KMS-11 (cell line): ENCODE data around the gene XRRA1.
"Not testable (repeated sequence)": the region's sequence is repeated elsewhere in the genome, so short reads cannot be mapped to it uniquely, and the experiment has no call there.

Source experiments
- H2AFZ ChIP-seq: fragments of 200-600 bp; sonication (generic); 2 replicates; pipeline ENCODE4 v1.6.1; 2016; ENCODE audit warnings: antibody characterized with exemption, mixed run types, low read depth
- H3K27ac ChIP-seq: fragments of 200-600 bp; sonication (generic); 2 replicates; pipeline ENCODE4 v1.6.1; 2016; ENCODE audit warnings: mild to moderate bottlenecking, mixed run types
- H3K27me3 ChIP-seq: fragments of 200-600 bp; sonication (generic); 2 replicates; pipeline ENCODE4 v1.6.1; 2017; ENCODE audit warnings: mild to moderate bottlenecking, low read depth, mixed run types, moderate library complexity; ENCODE audit not compliant: insufficient read depth
- H3K36me3 ChIP-seq: fragments of 200-600 bp; sonication (generic); 2 replicates; pipeline ENCODE4 v1.6.1; 2017; ENCODE audit warnings: mild to moderate bottlenecking, mixed run types; ENCODE audit not compliant: insufficient read depth
- H3K4me1 ChIP-seq: fragments of 200-600 bp; sonication (generic); 2 replicates; pipeline ENCODE4 v1.6.1; 2016; ENCODE audit warnings: mild to moderate bottlenecking, low read depth, mixed run types; ENCODE audit not compliant: poor library complexity, severe bottlenecking
- H3K4me2 ChIP-seq: fragments of 200-600 bp; sonication (generic); 2 replicates; pipeline ENCODE4 v1.7.0; 2016; ENCODE audit warnings: mild to moderate bottlenecking, mixed run types
- H3K4me3 ChIP-seq: fragments of 200-600 bp; sonication (generic); IDR thresholded peaks from 2 replicates; pipeline ENCODE4 v1.6.1; 2017; ENCODE audit warnings: low read depth, low read length, mixed read lengths; ENCODE audit not compliant: insufficient read depth
- H3K79me2 ChIP-seq: fragments of 200-600 bp; sonication (generic); 2 replicates; pipeline ENCODE4 v1.6.1; 2016; ENCODE audit warnings: low read depth, mixed run types; ENCODE audit not compliant: insufficient read depth
- H3K9ac ChIP-seq: fragments of 200-600 bp; sonication (generic); 2 replicates; pipeline ENCODE4 v1.6.1; 2016; ENCODE audit warnings: mild to moderate bottlenecking, mixed run types
- H4K20me1 ChIP-seq: fragments of 200-600 bp; sonication (generic); 2 replicates; pipeline ENCODE4 v1.6.1; 2016; ENCODE audit warnings: mild to moderate bottlenecking, mixed run types; ENCODE audit not compliant: insufficient read depth
- TF ChIP-seq, protein P1 (sequence below): fragments of 200-600 bp; sonication (generic); conservative IDR thresholded peaks from 2 replicates; pipeline ENCODE4 v1.6.1; 2017; ENCODE audit warnings: low read depth, mild to moderate bottlenecking, antibody characterized with exemption, low read length, moderate library complexity, mixed read lengths

The XRRA1 gene, protein sequence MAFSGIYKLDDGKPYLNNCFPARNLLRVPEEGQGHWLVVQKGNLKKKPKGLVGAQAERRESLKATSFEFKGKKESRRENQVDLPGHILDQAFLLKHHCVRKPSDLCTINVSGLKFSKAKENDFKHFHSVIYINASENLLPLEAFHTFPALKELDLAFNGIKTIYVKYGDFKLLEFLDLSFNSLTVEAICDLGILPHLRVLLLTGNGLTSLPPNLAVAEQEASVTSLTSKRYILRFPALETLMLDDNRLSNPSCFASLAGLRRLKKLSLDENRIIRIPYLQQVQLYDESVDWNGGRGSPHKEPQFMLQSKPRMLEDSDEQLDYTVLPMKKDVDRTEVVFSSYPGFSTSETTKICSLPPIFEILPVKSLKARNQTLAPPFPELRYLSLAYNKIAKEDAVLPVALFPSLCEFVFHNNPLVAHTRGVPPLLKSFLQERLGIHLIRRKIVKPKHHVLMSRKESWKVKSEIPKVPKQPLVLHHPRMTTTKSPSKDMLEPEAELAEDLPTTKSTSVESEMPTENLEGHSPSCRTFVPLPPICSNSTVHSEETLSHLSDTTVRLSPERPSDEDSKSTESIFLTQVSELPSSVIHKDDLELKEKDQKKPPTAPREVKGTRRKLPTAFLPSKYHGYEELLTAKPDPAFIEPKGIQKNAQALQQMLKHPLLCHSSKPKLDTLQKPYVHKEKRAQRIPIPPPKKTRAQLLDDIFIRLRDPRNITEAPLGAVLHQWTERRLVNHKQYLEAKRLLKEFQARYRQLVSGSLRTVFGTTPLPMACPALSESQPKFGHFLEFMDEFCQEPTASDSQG

DNA sequence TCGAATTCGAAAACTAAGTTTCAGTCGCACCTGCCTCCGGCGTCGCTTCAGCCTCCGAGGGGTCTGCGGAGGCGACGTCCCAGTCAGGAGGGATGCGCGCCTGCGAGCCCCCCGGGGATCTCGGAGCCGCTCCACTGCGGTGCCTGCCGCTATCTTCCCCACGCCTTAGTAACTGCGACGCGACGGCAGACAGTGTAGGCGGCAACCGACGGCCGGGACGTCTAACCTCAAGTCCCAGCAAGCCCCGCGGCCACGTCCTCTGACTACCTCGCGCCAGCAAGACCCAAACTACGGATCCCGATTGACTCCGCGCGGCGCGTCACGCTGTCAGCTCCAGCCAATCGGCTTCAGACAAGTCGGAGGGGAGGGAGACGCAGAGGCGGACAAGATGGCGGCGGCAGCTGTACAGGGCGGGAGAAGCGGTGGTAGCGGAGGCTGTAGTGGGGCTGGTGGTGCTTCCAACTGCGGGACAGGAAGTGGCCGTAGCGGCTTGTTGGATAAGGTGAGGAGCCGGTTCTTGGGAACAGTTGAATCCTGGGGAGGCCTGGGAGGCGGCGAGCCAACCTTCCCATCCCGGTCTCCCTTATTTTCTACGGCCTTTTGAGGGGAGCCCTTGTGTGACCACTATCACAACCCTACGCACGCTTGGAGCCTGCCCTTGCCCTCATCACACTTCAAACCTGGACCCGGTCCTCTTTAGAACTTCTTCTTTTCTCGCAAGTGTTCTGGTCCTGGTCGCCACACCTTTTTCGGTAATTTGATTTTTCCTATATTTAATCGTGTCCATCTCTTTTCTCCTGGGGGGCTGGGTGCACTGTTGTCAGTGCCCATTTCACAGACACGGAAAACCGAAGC lies at the start of gene XRRA1, which contains the start of gene SPCS2:
XRRA1 (minus strand) TSS at position 194 of the 855 bp plus-strand sequence. CDS start 8,213 bp downstream, outside the sequence.
SPCS2 (plus strand) TSS at position 369 of the 855 bp plus-strand sequence; CDS start at position 389, 20 bp downstream.
- no peaks in the 10 kb centered on the region for H3K27me3 ChIP-seq
- H3K36me3 ChIP-seq = no peaks in the 10 kb centered on the region; the same call in 1 of the 2 replicates
- peaks cover 40% of the 10 kb centered on the region for H3K4me1 ChIP-seq
- H3K27ac ChIP-seq = peak within 1 kb of the TSS; percentile 72
- TF ChIP-seq, protein P1, sequence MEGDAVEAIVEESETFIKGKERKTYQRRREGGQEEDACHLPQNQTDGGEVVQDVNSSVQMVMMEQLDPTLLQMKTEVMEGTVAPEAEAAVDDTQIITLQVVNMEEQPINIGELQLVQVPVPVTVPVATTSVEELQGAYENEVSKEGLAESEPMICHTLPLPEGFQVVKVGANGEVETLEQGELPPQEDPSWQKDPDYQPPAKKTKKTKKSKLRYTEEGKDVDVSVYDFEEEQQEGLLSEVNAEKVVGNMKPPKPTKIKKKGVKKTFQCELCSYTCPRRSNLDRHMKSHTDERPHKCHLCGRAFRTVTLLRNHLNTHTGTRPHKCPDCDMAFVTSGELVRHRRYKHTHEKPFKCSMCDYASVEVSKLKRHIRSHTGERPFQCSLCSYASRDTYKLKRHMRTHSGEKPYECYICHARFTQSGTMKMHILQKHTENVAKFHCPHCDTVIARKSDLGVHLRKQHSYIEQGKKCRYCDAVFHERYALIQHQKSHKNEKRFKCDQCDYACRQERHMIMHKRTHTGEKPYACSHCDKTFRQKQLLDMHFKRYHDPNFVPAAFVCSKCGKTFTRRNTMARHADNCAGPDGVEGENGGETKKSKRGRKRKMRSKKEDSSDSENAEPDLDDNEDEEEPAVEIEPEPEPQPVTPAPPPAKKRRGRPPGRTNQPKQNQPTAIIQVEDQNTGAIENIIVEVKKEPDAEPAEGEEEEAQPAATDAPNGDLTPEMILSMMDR = no peak
- no peaks in the 10 kb centered on the region for H4K20me1 ChIP-seq
- peak within 1 kb of the TSS; percentile 97 for H2AFZ ChIP-seq
- no peak within 1 kb of the TSS for H3K4me3 ChIP-seq
- peaks cover 59% of the 10 kb centered on the region for H3K79me2 ChIP-seq
- H3K4me2 ChIP-seq = peak within 1 kb of the TSS; percentile 100
- peak within 1 kb of the TSS; percentile 96 for H3K9ac ChIP-seq

DNA sequence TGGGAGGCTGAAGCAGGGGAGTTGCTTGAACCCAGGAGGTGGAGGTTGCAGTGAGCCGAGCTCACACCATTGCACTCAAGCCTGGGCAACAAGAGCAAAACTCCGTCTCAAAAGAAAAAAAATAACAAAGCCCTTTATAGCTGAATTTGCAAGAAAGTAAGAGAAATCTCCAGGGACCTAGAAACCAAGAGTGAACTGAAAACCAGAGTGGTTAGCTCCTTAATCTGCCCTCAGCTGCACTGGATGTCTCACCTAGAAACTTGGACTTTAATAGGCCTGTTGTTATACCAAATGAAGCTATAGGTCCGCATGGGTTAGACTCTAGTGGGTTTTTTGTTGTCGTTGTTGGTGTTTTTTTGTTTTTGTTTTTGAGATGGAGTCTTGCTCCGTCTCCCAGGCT lies 44.0 kb upstream of the XRRA1 start:
- Histone ChIP-seq H3K27ac (no peak overlapping the region), H3K4me1 (peaks cover 28% of the 10 kb centered on the region), H3K4me2 (no peak overlapping the region), H3K79me2 (0 out of 2 replicates have a peak, but pooled peaks cover 12% of the 10 kb centered on the region), H3K36me3 (no peaks in the 10 kb centered on the region; the same call in 1 of the 2 replicates), H3K27me3 (no peaks in the 10 kb centered on the region), H4K20me1 (no peaks in the 10 kb centered on the region), H2AFZ (no peak overlapping the region), H3K4me3 (no peak overlapping the region), H3K9ac (no peak overlapping the region)
- TF ChIP-seq, protein P1 = no peak

DNA sequence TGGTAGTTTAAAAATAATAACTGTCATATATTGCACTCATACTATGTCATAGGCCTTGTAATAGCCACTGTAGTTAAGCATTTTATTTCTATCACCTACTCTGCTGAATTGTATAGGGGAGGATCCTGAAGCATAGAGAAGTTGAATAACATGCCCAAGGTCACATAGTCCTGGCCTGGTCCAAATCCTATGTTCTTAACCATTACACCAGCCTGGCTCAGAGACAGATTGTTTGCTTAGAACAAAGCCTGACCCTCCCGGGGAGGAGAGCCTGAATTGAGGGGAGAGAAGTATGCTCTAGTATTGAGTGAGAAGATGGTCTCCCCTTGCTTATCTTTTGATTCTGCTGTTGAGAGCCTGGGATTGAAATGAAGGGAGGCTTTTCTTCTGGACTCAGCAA lies 42.0 kb upstream of the XRRA1 start:
- H3K9ac ChIP-seq = no peak overlapping the region
- H3K27ac ChIP-seq = no peak overlapping the region
- 0 out of 2 replicates have a peak, but pooled peaks cover 12% of the 10 kb centered on the region for H3K79me2 ChIP-seq
- TF ChIP-seq, protein P1 = no peak
- H3K36me3 ChIP-seq = no peaks in the 10 kb centered on the region; the same call in 1 of the 2 replicates
- H4K20me1 ChIP-seq = no peaks in the 10 kb centered on the region
- no peaks in the 10 kb centered on the region for H3K27me3 ChIP-seq
- H2AFZ ChIP-seq = no peak overlapping the region
- H3K4me2 ChIP-seq = no peak overlapping the region
- no peak overlapping the region for H3K4me3 ChIP-seq
- H3K4me1 ChIP-seq = peaks cover 28% of the 10 kb centered on the region

DNA sequence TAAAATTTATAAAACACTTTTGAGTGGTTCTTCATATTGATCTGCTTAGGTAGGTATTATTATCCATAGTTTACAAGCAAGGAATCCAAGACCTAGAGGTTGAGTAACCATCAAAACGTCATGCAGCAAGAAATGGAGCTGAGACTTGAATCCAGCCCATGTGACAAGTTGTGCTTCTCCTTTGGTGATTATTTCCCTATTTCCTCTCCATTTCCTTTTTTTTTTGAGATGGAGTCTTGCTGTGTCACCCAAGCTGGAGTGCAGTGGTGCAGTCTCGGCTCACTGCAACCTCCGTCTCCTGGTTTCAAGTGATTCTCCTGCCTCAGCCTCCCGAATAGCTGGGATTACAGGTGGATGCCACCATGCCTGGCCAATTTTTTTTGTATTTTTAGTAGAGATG lies 41.3 kb upstream of the XRRA1 start:
- not testable (repeated sequence) for H4K20me1 ChIP-seq, H3K27me3 ChIP-seq, H3K27ac ChIP-seq, H3K4me3 ChIP-seq, H2AFZ ChIP-seq, H3K36me3 ChIP-seq
- H3K79me2 ChIP-seq = 0 out of 2 replicates have a peak, but pooled peaks cover 12% of the 10 kb centered on the region
- H3K9ac ChIP-seq = 0 out of 2 replicates have a peak overlapping the region, but pooled peaks have one; percentile 73
- H3K4me2 ChIP-seq = peak overlapping the region; percentile 82
- H3K4me1 ChIP-seq = peaks cover 28% of the 10 kb centered on the region
